Epidermal melanocyte (primary cell): ENCODE measurements around the gene ANK3.
A peak's percentile ranks its signal among the peaks of the same experiment; 100 is the strongest.

Source experiments
- DNase-seq: peaks from one replicate; pipeline ENCODE4 v3.0.0; 2011; ENCODE audit warnings: low spot score; ENCODE audit not compliant: insufficient read length

The ANK3 gene

DNA sequence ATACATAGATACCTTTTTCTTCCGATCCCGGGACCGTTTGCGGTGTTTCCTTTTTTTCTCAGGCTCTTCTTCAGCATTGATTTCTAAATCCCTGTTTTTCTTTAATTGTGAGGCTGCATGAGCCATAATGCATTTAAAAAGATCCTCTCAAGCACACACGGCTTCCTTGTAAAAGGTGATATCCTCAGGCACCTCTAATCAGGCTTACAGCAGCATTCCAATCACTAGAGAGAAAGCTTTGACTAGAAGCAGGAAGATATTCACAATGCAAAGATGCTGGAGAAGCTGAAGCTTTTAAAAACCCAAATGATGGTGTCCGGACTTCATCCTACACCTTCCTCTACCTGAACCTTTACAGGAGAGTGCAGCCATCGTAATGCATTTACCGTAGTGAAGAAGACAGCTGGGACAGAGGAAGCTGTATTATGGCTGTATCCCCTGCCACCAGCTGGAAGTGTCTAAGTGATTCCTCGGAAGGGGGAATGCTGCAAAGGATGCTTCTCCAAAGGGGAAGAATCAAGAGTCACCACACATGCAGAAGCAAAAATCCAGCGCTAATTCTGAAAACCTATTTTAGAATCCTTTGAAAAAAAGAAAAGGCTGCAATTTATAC lies at the start of gene ANK3:
ANK3 (minus strand) TSS at position 463 of the 613 bp plus-strand sequence; CDS start at position 126, 337 bp downstream.
- DNase-seq = no peak

DNA sequence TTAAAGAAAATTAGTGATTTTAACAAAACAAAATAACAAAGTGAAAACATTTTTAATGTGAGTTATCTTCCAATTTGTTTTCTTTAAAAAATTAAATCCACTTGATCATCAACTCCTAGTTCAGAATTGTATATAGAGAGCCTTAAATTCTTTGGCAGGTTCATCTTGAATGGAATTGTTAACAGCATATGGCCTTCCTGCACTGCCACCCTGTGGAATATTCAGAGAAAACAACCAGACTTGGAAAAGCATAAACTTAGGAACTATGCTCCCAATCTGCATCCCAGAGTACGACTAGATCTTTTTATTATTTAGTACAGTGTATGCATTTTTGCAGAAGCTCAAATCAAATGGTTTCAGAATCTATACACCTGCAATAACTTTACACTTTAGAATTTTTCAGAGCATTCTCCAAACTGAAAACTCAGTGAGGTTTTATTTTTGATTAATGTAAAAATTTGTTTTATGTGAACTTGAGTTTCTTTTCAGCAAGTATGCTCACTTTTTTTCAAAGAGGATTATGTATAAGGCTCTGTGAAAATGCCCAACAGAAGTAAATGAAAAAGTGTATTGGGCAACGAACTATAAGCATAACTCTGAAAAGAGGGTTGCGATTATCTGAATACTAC lies 44.9 kb upstream of the ANK3 start:
- DNase-seq = peak; percentile 39

DNA sequence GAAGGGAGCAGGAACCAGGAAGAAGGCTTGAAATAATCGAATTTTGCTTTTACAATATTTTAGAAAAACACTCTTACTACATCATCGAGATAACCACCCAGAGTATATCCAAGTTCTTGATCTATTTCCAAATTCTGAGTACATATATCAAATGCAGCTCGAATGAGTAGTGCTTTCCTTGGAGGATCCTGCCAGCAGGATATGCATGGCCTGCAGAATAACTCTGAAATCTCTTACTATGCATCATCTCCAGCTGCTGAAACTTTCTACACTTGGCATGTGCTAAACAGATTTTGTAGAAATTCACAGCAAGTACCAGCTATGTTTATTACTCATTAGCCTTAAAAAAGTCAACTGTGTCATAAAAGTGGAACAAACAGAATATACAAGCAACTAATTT lies 44.0 kb upstream of the ANK3 start:
- no peak for DNase-seq

DNA sequence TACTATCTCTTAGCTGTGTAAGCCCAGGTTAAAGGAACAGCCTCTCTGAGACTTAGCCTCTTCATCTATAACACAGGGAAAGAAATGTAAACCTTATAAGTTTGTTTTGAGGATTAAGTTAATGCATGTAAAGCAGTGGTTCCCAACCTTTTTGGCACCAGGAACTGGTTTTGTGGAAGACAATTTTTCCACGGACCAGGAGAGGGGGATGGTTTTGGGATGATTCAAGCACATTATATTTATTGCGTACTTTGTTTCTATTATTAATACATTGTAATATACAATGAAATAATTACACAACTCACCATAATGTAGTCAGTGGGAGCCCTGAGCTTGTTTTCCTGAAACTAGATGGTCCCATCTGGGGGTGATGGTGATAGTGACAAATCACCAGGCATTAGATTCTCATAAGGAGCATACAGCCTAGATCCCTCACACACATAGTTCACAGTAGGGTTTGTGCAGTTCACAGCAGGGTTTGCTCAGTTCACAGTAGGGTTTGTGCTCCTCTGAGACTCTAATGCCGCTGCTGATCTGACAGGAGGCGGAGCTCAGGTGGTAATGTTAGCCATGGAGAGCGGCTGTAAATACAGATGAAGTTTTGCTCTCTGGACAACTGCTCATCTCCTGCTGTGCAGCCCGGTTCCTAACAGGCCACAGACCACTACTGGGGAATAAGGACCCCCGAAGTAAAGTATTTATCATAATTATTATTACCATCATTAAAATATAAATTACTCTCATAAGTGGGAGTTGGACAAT lies 41.3 kb upstream of the ANK3 start:
- no peak for DNase-seq

DNA sequence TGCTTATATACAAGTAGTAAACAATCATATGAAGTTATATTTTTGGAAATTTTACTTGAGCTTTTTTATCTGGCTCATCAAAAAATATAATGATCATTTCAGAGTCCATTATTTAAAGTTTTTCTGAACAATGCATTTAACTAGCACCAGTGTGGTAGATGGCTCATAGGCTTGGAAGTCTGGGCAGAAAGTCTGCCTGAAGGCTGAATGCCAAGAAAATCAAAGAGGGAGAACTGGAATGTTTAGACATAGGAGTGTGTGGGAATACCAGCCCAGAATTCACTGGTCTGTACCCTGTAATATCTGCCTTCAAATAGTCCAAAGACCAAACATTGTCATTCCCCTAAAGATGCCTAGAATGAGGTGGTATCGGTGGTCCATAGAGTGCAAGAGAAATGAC lies 40.3 kb upstream of the ANK3 start:
- no peak for DNase-seq

DNA sequence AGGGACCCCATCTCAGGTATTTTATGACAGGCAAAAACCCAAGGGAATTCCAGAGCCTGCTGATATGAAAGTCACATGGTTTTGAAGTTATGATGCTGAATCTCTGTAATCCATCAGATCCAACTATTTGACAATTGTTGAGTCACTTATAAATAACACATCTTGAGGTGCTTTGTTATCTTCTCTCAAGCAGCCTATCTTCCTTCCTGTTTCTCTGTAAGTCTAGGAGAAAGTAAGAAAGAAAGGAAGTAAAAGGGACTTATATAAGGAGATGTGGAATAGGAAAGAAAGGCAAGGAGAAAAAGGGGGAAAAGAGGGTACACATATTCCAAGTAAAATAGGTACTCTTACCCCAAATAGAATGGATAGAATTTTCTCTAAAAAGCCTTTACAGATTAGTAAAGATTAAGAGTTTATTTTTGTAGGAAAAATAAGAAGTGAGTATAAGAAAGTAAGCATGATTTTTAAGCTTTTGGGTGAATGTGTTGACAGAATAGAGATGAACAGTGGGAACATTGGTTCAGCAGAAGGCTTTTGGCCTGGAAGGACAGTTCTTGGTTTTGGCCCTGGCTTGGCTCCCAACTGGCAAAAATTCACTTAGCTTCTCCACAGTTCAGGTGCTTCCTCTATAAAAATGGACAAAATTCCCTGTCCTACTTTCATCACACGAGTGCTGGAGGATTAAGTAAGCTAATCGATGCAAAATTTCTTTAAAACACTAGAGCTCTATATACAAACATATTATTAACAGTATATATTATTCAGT lies 39.6 kb upstream of the ANK3 start:
- no peak for DNase-seq

DNA sequence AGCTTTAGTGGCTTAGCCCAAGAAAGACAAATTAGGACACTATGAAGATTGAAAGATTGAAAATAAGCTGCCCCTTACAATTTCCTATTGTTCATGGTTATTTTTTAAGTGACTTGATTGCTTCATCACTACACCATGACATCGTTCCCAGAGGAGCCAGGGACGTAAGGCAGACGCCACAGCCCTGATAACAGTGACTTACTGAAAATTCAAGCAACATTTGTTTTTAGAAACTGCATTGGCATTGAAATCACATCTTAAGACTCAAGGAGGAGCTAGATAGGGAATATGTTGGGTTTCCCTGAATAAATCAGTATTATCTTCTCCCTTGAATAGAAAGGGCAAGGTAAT lies 38.7 kb upstream of the ANK3 start:
- no peak for DNase-seq

DNA sequence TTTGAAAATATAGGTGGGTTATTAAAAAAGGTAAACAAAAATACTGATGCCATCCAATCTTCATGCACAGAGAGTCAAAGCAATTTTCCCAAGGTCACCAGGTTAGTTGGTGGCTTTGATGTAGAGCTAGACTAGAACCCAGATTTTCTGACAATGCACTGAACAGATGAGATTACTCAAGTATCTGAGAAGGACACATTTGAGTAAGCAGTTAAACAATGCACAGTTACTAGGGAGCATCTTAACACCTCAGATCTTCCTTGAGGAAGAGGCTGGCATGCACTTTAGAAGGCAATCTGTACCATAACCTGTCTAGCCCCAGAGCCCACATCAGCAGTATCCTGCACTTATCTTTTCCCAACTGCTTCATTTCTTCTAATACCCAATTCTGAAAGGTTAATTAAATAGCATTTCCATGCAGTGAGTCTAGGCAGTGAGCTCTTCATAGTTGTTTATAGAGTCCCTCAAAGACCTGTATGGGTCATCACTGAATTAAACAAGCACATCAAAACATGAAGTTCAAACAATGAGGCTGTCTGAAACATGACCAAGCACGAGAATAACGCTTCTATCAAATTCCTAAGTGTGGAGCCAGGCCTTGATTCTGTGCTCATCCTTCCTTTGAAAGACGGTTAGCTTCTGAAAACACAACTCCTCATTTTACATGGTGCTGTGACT lies 38.2 kb upstream of the ANK3 start:
- DNase-seq = no peak

DNA sequence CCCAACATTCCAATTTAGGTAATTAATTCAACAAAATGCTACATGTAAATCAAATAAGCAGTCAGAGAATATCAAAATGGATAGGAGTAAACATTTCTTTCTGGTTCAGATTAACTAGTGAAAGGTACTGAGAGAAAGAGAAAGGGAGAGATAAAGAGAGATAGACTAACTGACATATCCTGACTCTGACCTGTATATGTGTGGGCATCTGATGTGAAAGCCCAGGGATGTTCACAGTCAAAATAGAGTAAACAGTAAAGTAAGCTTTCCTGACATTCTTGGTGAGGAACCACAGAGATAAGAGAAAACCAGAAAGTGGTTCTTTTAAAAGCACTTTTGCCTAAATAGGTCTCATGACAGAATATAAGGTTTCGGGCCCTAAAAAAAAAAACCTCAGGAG lies 37.5 kb upstream of the ANK3 start:
- DNase-seq = no peak

DNA sequence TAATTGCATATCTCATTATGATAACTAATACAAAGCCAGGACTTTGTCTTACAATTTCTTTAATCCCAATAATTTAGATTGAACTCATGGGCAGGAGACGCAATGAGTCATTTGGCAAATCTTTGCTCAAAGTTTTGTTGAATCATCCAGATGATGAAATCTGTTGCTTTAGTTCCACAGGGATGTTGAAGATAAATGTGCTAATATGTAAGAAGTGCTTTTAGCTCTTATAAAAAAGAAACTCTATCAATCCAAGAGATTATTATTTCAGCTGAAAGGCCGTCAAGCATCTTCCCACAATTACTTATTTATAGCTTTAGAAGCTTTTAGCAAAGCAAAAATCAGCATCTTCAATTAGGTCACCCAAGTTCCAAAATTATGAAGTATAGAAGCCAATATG lies 36.8 kb upstream of the ANK3 start:
- no peak for DNase-seq

DNA sequence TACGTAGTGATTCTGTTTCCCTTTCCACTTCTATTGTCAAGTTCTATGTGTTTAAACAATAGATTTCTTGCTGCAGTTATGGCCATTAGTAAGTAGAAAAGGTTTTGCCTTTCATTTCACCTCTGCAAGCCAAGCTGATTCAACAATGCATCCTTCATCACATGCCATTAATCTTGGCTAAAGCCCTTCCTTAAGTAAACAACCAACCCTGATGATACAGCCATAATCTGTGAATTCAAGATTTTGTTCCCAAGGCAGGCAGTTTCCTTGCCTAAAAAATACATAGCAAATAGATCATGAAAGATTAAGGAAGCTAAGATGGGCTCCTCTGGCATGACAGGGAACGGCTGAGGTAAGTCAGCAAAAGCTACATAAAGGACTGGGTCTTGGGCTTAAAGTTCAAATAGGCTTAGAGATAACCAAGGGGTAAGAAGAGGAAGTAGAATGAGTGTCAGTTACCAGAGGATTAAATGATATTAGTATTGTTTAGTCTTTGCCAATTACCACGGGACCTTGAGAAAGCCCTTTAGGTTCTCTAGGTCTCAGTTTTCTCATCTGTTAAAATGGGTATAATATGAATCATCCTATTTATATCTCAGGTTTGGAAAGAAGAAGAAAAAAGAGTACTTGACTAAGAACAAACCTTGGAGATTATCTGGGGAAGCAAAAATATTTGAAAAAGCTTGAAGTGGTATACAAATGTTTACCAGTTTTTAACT lies 35.9 kb upstream of the ANK3 start:
- no peak for DNase-seq

DNA sequence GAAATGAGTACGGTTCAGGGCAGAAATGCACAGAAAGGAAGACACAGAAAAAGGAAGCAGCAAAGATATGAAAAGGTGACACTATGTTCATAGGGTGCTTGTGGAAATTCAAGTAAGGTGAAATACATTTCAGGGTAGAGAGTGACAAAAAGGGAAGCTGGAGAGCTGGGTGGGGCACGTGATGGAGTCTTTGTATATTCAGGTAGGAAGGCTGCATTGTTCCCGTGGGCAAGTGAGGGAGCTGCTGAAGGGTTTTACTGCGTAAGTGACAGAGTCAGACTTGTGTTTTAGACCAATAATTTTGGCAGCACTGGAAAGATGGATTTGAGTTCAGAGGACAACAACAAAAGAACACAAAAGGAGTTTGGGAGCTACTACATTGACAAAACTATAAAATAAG lies 35.3 kb upstream of the ANK3 start:
- DNase-seq = no peak

DNA sequence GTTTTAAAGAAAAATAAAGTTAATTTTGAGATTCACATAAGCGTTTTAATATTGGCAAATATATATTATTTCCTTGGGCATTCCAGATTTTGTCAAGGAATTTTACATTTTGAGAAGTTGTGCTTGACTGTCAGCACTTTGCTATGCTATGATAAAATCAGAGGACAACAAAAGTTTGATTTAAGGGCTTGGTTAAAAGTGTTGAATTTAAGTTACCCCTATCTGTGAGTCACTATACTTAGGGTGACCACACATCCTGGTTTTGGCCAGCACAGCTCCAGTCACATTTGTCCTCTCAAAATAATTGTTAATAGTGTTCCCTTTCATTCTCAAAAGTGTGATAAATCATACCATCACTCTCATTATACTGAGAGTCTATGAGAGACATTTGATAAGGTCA lies 34.2 kb upstream of the ANK3 start:
- no peak for DNase-seq

DNA sequence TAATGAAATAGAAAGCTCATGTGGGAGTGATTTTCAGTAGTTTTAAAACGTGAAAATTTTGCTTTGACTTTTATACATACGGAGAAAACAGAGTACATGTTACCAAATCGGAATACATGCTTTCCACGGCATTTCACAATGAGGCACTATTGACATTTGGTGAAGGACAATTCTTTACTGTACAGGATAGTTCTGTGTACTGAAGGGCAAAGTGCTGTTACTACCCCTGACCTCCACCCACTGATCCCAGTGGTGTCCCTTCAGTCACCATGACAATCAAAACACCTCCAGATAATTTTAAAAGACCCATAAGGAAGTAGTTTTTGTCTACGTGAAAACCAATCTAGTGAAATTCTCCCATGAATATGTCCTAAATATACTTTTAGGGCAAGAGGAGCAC lies 33.1 kb upstream of the ANK3 start:
- DNase-seq = no peak

DNA sequence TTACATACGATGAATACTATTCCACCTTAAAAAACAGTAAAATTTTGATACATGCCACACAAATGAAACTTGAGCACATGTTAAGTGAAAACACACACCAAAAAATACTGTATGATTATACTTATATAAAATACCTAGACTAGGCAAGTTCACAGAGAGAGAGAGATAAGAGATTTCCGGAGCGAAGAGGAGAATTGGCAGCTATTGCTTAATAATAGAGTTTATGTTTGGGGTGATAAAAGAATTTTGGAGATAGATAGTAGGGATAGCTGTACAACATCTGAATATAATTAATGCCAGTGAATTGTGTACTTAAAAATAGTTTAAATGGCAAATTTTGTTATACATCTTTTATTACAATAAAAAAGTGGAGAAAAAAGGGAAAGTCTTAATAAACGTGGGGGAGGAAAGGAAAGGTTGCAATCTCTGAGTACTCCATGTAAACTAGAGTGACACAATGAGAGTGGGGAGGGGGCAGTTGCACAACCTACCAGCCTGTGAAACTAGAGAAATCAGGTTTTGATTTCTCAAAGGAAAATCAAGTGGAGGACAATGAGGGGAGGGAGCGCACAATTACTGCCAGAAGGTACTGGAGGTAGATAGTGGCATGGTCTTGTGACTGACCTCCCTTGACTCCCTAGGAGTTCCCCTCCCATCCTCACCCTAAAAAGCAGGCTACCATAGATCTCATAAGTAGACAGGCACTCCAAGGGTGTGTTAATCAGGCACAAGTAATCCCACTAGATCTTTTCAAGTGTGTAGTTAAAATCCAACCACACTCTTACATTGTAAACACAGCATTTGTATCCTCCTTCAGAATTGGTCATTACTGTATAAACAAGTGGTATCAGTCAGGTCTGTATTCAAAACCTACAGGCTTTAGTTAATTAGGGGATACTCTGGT lies 31.6 kb upstream of the ANK3 start:
- DNase-seq = no peak

DNA sequence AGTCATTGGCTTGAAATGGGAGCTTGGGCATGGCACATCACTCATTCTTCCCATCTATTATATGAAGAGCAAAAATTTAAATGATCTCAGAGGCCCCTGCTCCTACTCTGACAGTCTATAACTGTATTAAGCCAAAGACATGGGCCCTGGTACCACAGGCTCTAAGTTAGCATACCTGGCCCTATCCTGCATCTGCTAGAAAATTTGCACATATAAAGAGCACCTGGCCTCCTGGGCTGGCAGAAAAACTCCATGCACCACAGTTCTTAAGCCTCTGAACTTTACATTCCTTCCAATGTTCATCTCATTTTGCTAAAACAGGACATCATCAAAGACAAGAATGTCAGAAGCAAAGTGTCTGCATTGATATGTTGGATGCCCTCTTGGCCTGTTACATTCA lies 29.6 kb upstream of the ANK3 start:
- DNase-seq = no peak

DNA sequence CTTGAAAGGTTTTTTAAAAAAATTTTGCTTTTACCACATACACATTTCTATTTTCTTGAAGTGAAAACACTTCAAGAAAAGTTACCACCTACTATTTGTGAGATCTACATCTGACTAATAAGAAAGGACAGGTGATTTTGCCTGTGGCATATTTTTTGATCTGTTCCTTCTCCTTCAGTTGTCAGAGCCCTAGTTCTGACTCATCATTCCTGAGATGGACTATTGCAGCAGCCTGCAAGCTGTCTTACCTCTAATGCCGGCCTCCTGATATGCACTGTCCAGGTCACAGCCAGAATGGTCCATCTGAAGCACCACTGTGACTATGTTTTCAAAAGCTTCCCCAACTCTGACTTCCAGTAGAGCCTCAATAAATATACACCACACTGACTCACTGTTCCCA lies 28.2 kb upstream of the ANK3 start:
- no peak for DNase-seq

DNA sequence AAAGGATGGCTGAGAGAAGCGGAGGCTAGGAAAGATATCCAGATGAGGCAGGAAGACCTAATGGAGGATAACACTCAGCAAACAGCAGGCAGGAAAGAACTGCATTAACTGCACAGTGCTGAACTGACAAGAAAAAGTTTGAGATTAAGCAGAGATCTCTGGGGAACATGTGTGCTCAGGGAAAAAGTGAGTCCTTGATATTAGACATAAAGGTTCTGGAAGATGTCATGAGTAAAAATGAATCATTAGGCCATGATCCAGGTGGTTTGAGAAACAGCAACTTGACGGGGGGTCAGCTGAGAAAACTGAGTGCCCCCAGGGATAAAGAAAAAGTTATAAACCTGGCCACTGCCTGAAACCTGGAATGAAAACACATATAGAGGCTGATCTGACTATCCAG lies 27.3 kb upstream of the ANK3 start:
- DNase-seq = no peak

DNA sequence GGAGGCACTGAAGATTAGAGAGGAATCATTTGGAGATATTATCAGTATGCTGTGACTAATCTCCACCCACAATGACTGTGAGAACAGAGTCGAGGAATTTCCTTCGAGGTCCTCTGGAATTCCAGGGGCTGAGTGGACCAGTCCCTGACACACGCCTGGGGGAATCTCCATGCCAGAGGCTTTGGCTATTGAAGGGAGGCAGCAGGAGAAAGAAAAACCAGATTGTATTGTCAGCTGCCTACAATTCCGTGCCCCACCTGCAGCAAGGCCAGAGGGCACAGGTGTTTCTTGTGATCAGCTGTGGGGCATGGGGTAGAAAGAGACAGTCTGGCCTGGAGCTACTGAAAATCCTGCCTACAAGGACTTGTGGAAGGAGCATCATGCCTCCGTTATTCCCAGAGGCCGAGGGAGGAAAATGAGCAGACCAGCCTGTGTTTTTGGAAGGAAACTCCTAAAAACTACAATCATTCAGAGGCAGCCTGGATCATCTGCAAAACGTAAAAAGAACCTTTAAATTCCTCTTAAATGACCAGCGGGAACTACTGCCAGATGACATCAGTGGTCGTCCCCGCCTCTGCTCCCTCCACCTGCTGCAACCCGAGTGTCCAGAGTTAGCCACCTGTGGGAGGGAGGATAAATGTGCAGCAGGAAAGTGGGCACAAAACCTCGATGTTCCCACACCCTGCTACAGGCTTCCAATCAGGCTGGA lies 25.4 kb upstream of the ANK3 start:
- DNase-seq = peak; percentile 22
